GM18951 (cell line): ENCODE measurements around the gene MERTK.
"Not testable (repeated sequence)": the region's sequence is repeated elsewhere in the genome, so short reads cannot be mapped to it uniquely, and the experiment has no call there.

ENCODE experiments used
- POLR2A ChIP-seq: IDR thresholded peaks from 4 replicates; pipeline ENCODE4 v1.6.1; 2011; ENCODE audit warnings: mild to moderate bottlenecking; ENCODE audit not compliant: insufficient read length, insufficient read depth; ENCODE audit errors: extremely low read depth
- in situ Hi-C: fragments of 300-500 bp; cut with MboI; formaldehyde crosslinking; loops from one replicate; pipeline ENCODE4 v1.12.0; 2022; ENCODE audit warnings: low sequenced_read_pairs, mixed read lengths, inconsistent platforms; ENCODE audit not compliant: unreplicated experiment

Gene MERTK

DNA sequence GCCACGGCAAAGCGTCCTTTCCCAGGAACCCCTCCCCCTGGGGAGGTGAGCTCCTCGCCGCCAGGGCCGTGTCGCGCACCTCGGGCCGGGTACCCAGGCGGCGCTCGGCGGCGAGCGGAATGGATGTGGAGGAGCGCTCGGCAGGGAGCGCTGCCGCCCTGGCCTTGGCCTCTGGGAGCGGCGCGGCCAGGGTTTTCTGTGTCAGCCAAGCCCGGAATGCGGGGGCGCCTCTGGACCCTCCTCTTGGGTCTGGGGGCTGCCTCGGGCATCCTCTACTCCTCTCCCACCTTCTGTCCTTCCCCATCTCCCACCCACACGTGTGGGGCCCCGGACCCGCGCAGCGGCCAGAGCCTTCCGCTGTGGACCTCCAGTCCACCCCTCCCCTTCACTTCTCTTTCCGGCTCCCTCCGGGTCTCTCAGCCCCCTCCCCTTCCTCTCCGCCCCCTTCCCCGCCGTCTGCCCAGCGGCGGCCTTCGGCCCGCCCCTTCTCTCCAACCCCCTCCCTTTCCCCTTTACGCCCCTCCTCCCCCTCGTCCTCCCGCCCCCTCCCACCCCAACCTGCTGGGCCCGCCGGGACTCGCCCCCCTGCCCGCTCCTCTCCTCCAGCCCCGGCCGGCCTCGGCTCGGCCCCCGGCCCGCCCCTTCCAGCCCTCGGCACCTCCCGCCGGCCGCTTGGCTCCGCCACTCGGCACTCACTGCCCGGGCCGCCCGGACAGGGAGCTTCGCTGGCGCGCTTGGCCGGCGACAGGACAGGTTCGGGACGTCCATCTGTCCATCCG is at the start of gene MERTK:
Gene MERTK, plus strand, starts transcription at position 684 of the 779 bp plus-strand sequence. CDS start 129 bp downstream, outside the sequence.
- in situ Hi-C loops: no loop called here
- peak; percentile 58 for TF ChIP-seq POLR2A

DNA sequence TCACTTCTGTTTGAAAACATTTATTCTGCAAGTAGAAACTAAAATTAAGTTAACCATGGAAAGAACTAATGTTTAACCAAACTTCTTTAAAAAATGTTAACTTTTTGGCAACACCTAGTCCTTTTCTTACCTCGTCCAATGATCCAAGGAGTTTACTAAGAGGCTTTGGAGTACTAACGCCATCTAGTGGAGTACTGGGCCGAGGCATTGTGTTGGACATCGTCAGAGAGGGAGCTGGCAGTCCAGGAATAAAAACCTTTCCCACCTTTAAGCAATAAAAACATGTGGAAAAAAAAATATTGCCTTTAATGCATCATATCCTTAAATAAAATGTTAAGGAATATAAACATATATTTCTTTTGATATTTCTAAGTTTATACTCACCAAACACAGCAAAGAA is 47.8 kb upstream of the MERTK start:
- in situ Hi-C loops: not testable (repeated sequence)

DNA sequence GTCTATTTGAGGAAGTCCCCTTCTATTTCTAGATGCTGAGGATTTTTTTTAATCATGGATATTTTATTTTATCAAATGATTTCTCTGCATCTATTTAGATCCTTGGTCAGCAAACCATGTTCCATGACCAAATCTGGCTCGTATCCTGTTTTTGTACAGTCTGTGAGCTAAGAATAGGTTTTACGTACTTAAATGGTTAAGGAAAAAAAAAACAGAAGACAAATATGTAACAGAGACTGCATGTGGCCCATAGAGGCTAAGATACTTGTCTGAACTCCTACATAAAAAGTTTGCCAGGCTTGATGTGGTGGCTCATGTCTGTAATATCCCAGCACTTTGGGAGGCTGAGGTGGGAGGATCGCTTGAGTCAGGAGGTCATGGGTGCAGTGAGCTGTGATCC is 45.9 kb upstream of the MERTK start:
- in situ Hi-C loops: not testable (repeated sequence)

DNA sequence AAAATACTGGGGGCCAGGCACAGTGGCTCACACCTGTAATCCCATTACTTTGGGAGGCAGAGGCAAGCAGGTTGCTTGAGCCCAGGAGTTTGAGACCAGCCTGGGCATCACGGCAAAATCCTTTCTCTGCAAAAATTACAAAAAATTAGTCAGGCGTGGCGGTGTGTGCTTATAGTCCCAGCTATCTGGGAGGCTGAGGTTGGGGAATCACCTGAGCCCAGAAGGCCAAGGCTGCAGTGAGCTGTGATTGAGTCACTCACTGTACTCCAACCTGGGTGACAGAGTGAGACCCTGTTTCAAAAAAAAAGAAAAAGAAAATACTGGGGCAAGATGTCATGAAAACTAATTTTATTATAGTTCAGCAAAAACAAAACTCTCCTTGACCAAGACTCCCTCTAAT is 38.4 kb upstream of the MERTK start:
- in situ Hi-C loops: not testable (repeated sequence)

DNA sequence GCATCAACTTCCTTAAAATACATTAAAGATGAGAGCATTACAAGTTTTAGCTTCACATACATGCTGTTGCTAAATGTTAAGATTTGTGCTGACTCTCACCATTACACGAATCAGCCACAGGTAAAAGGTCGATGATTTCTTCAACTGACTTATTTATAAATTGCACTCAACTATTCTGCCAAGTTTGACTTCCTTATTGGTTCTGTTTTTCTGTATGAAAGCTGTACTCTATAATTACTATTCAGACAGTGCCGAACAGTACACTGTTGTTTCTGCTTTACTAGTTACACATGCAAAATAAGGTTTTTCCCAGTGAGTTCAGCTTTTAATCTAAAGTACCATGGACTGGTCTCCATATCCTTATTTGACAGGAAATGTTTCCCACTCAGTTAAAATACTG is 33.3 kb upstream of the MERTK start:
- in situ Hi-C loops: not testable (repeated sequence)

DNA sequence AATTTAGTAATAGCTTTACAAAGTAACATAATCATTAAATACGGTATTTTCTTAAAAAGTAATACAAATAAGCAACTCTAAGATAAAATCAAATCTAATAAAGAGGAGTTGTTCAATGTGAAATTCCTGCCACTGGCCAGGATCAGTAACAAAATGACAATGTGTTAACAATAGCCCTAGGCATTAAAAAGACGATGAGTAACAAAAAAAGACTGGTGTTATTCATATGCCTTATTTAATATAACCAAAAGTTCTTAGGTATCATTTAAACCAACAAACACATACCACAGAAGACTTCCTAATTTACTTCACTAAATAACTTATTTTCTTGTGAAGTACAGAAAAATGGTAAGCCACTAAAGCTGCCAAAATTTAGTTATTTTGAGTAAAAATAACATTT is 25.6 kb upstream of the MERTK start:
- in situ Hi-C loops: not testable (repeated sequence)

DNA sequence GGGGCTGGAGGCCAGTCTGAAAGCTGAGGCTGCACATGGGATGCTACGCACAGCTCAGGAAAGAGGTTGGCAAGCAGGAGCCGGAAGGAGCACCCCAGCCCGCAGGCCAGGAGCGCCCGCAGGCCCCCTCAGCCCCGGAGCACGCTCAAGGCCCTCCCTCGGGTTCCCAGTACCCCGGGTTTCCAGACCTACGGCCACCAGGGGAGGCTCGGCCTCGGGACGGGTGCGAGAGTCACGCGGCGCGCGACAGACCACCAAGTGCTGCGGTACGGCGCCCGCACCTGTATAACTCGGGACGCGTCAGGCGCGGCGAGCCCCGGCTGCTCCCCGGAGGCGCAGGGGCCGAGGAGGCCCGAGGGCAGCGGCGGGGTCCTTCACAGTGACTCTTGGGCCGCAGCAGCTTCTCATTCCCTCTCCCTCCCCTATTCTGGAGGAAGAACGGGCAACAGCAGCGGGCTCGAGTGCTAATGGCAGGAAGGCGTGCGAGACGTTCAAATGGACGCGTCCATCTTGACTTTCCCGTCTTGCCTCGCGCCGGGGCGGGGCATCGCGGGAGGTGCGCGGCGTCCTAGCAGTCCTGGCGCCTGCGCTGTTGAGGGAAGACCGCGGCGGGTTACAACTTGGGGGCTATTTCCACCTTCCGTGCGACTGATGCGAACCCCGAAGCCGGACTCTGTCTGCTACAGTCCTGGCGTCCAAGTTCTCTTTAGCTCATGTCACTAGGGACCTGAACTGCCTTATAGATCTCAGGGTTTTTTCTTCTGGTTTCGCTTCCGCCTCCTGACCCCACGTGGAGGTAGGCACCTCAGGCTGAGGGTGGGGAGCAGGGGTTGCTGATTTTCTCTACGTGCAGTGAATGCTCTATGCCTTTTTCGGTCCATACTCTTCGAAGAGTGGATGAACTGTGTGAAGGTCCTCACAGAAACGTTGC is 14.5 kb upstream of the MERTK start, which contains the start of gene ANAPC1:
Gene ANAPC1, minus strand, starts transcription at position 533 of the 931 bp plus-strand sequence. CDS start 3,368 bp downstream, outside the sequence.
- in situ Hi-C loops: no loop called here
- peak; percentile 92 for TF ChIP-seq POLR2A

DNA sequence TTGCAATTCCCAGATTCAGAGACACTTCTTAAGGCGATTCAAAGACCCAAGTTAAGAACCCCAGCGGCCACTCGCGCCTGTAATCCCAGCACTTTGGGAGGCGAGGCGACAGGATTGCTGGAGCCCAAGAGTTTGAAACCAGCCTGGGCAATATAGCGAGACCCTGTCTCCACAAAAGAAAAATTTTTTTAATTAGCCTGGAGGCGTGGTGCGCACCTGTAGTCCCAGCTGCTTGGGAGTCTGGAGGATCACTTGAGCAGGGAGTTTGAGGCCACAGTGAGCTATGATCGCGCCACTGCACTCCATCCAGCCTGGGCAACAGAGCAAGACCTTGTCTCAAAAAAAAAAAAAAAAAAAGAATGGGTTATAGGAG is 13.8 kb upstream of the MERTK start:
- in situ Hi-C loops: no loop called here
- TF ChIP-seq POLR2A: no peak

DNA sequence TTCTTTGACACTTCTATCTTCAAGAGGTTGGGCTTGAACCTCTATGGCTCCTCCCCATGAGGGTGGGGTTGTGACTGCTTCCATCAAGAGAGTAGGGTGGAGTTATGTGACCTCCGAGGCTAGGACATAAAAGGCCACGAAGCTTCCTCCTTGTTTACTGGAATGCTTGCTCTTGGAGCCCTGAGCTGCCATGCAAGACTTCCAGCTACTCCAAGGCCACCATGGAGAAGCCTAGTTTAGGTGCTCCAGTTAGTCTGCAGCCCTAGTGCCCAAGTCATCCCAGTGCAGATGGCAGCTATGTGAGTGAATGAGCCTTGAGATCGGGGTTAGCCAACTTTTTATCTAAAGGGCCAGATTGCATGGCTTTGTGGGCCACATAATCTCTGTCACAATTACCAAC is 2.4 kb upstream of the MERTK start:
- in situ Hi-C loops: no loop called here
- no peak for TF ChIP-seq POLR2A

DNA sequence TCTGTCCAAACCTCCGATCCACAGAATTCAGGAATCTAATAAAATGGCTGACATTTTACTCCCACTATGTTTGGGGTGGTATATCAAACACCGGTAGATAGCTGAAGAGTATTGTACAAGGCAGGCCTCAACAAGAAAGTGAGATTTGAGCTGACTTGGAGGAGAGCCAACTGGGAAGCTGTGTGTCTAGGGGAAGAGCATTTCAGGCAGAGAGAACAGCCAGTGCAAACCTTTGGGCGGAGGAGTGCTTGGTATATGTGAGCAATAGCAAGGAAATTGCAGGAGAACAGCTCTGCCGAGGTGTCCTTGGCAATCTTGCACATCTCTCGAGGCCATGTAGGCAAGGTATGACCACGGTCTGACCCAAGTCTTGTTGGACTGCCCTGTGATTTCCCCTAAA is 1.8 kb upstream of the MERTK start:
- in situ Hi-C loops: no loop called here
- no peak for TF ChIP-seq POLR2A

DNA sequence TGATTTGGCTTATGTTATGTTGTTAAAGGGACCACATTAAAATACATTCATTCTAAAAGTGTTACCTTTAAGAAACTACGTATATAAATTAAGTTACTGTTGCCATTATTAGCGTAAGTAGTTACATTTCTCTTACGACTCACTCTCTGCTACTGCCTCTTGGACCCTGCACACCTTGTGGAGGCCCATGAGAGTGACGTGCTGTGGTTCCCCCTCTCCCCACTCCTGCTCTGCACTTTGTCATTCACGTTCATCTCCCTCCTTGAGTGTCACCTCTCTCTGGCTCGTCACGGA is 830 bp upstream of the MERTK start:
- in situ Hi-C loops: no loop called here
- no peak for TF ChIP-seq POLR2A

DNA sequence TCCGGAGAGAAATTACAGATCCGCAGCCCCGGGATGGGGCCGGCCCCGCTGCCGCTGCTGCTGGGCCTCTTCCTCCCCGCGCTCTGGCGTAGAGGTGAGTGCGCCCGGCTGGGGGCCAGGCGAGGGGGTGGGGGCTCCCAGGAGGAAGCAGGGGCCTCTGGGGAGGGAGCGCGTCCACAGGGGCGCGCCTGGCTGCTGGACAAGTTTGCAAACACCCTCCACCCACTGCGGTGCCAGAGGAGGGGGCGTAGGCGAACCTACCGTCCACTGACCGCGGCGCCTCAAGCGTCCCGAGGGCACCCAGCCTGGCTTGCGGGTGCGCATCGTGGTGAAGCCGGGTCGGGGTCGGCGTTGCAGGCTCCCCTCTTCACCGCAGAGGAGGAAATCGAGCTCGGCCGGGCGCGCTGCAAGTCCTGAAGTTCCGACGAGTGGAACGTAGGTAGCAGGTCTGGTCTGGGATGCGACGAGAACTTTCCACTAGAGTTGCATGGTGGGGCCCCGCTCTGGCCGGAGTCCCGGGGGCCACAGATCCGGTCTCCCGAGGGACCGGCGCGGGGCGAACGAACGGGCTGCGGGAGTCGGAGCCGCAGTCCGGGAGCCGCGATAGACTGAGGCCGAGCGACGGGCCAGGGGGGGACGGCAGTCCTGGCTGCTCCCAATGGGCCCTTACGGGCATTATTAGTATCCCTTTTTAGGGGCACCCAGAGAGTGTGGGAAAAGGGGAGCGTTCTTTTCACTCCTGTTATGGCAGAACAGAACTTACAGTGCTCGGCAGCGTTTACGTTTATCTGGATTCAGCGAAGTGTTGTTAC is 502 bp downstream of the MERTK start:
- in situ Hi-C loops: no loop called here

DNA sequence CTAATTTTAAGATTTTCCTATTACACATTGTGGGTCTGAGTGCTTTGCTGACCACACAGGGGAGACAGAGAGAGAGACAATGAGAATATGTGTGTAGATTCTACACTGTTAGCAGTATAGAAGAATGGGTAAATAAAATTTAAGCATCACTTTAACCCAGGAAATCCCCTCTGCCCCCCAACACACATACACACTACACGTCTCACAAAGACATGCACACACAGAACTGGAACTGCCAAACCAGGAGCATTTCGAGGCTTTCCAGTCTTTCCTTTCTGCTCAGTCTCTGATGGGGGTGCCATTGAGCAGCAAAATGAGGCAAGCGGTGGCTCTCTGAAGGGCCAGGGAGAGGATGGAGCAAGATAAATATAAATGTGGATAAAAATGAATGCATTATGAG is 2.5 kb downstream of the MERTK start:
- no peak for TF ChIP-seq POLR2A

More for the DNA sequence above, 502 bp downstream of the MERTK start:
- no peak for TF ChIP-seq POLR2A

DNA sequence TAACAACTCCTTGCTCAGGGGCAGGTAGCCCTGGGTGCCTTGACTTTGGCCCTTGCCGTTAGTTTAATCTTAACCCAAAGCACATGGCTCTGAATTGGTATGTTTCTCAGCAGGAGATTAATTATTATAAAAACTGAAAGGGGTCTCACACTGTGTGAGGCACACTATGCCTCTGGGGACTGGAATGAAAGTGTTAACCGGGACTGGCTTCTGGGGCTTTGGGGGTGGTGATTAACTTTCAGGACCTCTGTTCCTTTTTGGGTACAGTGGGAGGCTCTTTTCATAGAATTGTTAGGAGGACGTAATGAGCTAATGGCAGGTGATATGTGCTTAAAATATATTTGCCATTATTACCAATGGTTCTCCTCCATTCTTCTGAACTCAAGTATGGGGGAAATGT is 5.1 kb downstream of the MERTK start:
- in situ Hi-C loops: no loop called here
- TF ChIP-seq POLR2A: no peak

More for the DNA sequence above, 2.5 kb downstream of the MERTK start:
- in situ Hi-C loops: no loop called here
